HepG2 (cell line): ENCODE data around the gene TUBGCP3. TPM values are rescaled to one million over a fixed set of nuclear protein-coding genes. Genes with fewer than 3 reads are reported as not detected.

Experiments
- ARNT ChIP-seq: fragments of 450-650 bp; IDR thresholded peaks from 2 replicates; pipeline ENCODE4 v1.6.1; 2017
- CEBPG ChIP-seq: IDR thresholded peaks from 2 replicates; pipeline ENCODE4 v1.6.1; 2016
- DMAP1 ChIP-seq: IDR thresholded peaks from 2 replicates; pipeline ENCODE4 v1.6.1; 2016
- DNMT3B ChIP-seq: conservative IDR thresholded peaks from 2 replicates; pipeline ENCODE4 v1.6.1; 2016; ENCODE audit warnings: missing biosample characterization, control low read depth
- KMT2B ChIP-seq: IDR thresholded peaks from 2 replicates; pipeline ENCODE4 v1.6.1; 2016; ENCODE audit warnings: missing genetic modification reagents, missing compliant biosample characterization
- NFIB ChIP-seq: sonication (generic); formaldehyde crosslinking; IDR thresholded peaks from 2 replicates; pipeline ENCODE4 v1.9.0; 2021; ENCODE audit warnings: missing genetic modification reagents, mild to moderate bottlenecking, borderline replicate concordance
- ONECUT2 ChIP-seq: sonication (generic); formaldehyde crosslinking; IDR thresholded peaks from 2 replicates; pipeline ENCODE4 v1.4.0; 2020; ENCODE audit warnings: missing genetic modification reagents
- RFXAP ChIP-seq: sonication (generic); formaldehyde crosslinking; IDR thresholded peaks from 2 replicates; pipeline ENCODE4 v1.4.0; 2020; ENCODE audit warnings: missing genetic modification reagents, borderline replicate concordance
- ZBTB21 ChIP-seq: sonication (generic); formaldehyde crosslinking; IDR thresholded peaks from 2 replicates; pipeline ENCODE4 v1.4.0; 2020; ENCODE audit warnings: missing genetic modification reagents
- ZNF589 ChIP-seq: sonication (generic); formaldehyde crosslinking; conservative IDR thresholded peaks from 2 replicates; pipeline ENCODE4 v1.8.0; 2022; ENCODE audit warnings: mild to moderate bottlenecking, moderate library complexity, missing genetic modification reagents
- polyA plus RNA-seq, 8 experiments: library from polyadenylated mRNA; depleted of rRNA in 3 of 8; stranded (reverse) in 7 of 8; unstranded in 1 of 8; fragments of >200 nt; fragmentation: Illumina TruSeq in 4 of 8; extraction: Trizol in 4 of 8; gene quantifications; 2 replicates each; pipeline versions ENCODE4 v1.2.1 to v1.2.3, GENCODE V29; 2011 to 2016; ENCODE audit warnings: low read depth in 4 of 8, missing spikeins in 1 of 8, mixed read lengths in 1 of 8; ENCODE audit not compliant: insufficient read depth in 1 of 8
- total RNA-seq, 5 experiments: library from RNA; depleted of rRNA; stranded (reverse); fragments of >200 nt; fragmentation: Illumina TruSeq; extraction: Trizol; gene quantifications; 2 replicates each; pipeline ENCODE4 v1.2.3, GENCODE V29; 2016; ENCODE audit warnings: low read depth in 1 of 5
- TF ChIP-seq, protein P1 (sequence below): IDR thresholded peaks from 2 replicates; pipeline ENCODE4 v1.6.1; 2016; ENCODE audit warnings: missing compliant biosample characterization, missing genetic modification reagents, borderline replicate concordance
- TF ChIP-seq, protein P2 (sequence below): sonication (generic); formaldehyde crosslinking; IDR thresholded peaks from 2 replicates; pipeline ENCODE4 v1.8.0; 2022; ENCODE audit warnings: mild to moderate bottlenecking, missing genetic modification reagents
- TF ChIP-seq, protein P3 (sequence below): sonication (generic); formaldehyde crosslinking; IDR thresholded peaks from 2 replicates; pipeline ENCODE4 v1.4.0; 2020; ENCODE audit warnings: missing genetic modification reagents
- TF ChIP-seq, protein P4 (sequence below): sonication (generic); formaldehyde crosslinking; IDR thresholded peaks from 2 replicates; pipeline ENCODE4 v1.5.1; 2020; ENCODE audit warnings: mild to moderate bottlenecking, missing genetic modification reagents, moderate library complexity
- TF ChIP-seq, protein P5 (sequence below): sonication (generic); formaldehyde crosslinking; IDR thresholded peaks from 2 replicates; pipeline ENCODE4 v1.8.0; 2022; ENCODE audit warnings: mild to moderate bottlenecking, missing genetic modification reagents, moderate library complexity
- TF ChIP-seq, protein P6 (sequence below): sonication (generic); formaldehyde crosslinking; IDR thresholded peaks from 2 replicates; pipeline ENCODE4 v1.8.1; 2023; ENCODE audit warnings: mild to moderate bottlenecking, missing genetic modification reagents

TUBGCP3 gene
- total and polyA plus RNA-seq, 2 of the 13 experiments (the other 11 are each of a cell fraction or from before 2014, with no cell fraction given), result 12.6 to 15.5 TPM

DNA sequence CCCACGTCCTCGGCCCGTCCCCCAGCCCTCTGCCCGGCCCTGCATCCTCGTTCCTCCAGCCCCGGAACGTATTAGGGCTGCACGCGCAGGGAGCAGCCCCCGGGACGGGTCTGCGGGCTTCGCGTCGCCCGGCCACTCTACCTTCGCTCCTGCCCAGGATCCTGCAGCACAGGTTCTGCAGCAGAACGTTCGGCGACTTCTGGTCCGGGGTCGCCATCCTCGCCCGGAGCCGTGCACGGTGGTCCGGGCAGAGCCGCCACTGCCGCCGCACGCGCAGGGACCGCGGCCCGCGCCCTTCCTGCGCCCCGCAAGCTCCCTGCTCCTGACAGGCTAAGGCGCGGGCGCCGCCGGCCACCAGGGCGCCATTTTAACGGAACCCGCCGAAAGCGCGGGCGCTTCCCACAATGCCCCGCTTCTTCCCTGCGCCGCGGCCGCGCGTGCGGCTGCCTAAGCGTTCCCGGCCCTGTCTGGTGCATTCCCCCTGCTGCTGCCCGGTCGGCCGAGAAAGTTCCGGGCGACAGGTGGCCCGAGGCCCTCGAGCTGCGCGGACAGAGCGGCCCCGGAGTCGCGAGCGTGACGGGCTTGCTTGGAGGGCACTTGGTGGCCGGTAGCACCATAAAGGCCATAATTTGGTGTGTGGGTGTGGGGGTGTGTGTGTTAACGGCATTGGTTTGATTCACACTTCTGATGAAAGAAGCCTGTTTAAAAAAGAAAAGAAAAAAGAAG is at the start of gene TUBGCP3 (continued):
- TF ChIP-seq DMAP1 (peak; percentile 92), ARNT (no peak), KMT2B (CRISPR knock-in tag) (peak; percentile 93), NFIB (CRISPR knock-in tag) (no peak), CEBPG (CRISPR knock-in tag) (0 out of 2 replicates have a peak, but pooled peaks have one; percentile 24), ONECUT2 (CRISPR knock-in tag) (peak; percentile 61; the same call in 1 of the 2 replicates), ZBTB21 (CRISPR knock-in tag) (peak; percentile 50; the same call in 1 of the 2 replicates), ZNF589 (CRISPR knock-in tag) (peak; percentile 95), DNMT3B (CRISPR knock-in tag) (no peak; the same call in 1 of the 2 replicates), RFXAP (CRISPR knock-in tag) (peak; percentile 95)
- TF ChIP-seq, protein P1, sequence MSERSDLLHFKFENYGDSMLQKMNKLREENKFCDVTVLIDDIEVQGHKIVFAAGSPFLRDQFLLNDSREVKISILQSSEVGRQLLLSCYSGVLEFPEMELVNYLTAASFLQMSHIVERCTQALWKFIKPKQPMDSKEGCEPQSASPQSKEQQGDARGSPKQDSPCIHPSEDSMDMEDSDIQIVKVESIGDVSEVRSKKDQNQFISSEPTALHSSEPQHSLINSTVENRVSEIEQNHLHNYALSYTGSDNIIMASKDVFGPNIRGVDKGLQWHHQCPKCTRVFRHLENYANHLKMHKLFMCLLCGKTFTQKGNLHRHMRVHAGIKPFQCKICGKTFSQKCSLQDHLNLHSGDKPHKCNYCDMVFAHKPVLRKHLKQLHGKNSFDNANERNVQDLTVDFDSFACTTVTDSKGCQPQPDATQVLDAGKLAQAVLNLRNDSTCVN (CRISPR knock-in tag), result peak; percentile 75; the same call in 1 of the 2 replicates
- TF ChIP-seq, protein P2, sequence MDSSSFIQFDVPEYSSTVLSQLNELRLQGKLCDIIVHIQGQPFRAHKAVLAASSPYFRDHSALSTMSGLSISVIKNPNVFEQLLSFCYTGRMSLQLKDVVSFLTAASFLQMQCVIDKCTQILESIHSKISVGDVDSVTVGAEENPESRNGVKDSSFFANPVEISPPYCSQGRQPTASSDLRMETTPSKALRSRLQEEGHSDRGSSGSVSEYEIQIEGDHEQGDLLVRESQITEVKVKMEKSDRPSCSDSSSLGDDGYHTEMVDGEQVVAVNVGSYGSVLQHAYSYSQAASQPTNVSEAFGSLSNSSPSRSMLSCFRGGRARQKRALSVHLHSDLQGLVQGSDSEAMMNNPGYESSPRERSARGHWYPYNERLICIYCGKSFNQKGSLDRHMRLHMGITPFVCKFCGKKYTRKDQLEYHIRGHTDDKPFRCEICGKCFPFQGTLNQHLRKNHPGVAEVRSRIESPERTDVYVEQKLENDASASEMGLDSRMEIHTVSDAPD (CRISPR knock-in tag), result 0 out of 2 replicates have a peak, but pooled peaks have one; percentile 3
- TF ChIP-seq, protein P3, sequence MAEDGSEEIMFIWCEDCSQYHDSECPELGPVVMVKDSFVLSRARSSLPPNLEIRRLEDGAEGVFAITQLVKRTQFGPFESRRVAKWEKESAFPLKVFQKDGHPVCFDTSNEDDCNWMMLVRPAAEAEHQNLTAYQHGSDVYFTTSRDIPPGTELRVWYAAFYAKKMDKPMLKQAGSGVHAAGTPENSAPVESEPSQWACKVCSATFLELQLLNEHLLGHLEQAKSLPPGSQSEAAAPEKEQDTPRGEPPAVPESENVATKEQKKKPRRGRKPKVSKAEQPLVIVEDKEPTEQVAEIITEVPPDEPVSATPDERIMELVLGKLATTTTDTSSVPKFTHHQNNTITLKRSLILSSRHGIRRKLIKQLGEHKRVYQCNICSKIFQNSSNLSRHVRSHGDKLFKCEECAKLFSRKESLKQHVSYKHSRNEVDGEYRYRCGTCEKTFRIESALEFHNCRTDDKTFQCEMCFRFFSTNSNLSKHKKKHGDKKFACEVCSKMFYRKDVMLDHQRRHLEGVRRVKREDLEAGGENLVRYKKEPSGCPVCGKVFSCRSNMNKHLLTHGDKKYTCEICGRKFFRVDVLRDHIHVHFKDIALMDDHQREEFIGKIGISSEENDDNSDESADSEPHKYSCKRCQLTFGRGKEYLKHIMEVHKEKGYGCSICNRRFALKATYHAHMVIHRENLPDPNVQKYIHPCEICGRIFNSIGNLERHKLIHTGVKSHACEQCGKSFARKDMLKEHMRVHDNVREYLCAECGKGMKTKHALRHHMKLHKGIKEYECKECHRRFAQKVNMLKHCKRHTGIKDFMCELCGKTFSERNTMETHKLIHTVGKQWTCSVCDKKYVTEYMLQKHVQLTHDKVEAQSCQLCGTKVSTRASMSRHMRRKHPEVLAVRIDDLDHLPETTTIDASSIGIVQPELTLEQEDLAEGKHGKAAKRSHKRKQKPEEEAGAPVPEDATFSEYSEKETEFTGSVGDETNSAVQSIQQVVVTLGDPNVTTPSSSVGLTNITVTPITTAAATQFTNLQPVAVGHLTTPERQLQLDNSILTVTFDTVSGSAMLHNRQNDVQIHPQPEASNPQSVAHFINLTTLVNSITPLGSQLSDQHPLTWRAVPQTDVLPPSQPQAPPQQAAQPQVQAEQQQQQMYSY, result peak; percentile 68; the same call in 1 of the 2 replicates
- TF ChIP-seq, protein P4, sequence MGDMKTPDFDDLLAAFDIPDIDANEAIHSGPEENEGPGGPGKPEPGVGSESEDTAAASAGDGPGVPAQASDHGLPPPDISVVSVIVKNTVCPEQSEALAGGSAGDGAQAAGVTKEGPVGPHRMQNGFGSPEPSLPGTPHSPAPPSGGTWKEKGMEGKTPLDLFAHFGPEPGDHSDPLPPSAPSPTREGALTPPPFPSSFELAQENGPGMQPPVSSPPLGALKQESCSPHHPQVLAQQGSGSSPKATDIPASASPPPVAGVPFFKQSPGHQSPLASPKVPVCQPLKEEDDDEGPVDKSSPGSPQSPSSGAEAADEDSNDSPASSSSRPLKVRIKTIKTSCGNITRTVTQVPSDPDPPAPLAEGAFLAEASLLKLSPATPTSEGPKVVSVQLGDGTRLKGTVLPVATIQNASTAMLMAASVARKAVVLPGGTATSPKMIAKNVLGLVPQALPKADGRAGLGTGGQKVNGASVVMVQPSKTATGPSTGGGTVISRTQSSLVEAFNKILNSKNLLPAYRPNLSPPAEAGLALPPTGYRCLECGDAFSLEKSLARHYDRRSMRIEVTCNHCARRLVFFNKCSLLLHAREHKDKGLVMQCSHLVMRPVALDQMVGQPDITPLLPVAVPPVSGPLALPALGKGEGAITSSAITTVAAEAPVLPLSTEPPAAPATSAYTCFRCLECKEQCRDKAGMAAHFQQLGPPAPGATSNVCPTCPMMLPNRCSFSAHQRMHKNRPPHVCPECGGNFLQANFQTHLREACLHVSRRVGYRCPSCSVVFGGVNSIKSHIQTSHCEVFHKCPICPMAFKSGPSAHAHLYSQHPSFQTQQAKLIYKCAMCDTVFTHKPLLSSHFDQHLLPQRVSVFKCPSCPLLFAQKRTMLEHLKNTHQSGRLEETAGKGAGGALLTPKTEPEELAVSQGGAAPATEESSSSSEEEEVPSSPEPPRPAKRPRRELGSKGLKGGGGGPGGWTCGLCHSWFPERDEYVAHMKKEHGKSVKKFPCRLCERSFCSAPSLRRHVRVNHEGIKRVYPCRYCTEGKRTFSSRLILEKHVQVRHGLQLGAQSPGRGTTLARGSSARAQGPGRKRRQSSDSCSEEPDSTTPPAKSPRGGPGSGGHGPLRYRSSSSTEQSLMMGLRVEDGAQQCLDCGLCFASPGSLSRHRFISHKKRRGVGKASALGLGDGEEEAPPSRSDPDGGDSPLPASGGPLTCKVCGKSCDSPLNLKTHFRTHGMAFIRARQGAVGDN (CRISPR knock-in tag), result peak; percentile 100
- TF ChIP-seq, protein P5, sequence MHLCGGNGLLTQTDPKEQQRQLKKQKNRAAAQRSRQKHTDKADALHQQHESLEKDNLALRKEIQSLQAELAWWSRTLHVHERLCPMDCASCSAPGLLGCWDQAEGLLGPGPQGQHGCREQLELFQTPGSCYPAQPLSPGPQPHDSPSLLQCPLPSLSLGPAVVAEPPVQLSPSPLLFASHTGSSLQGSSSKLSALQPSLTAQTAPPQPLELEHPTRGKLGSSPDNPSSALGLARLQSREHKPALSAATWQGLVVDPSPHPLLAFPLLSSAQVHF (CRISPR knock-in tag), result peak; percentile 97
- TF ChIP-seq, protein P6, sequence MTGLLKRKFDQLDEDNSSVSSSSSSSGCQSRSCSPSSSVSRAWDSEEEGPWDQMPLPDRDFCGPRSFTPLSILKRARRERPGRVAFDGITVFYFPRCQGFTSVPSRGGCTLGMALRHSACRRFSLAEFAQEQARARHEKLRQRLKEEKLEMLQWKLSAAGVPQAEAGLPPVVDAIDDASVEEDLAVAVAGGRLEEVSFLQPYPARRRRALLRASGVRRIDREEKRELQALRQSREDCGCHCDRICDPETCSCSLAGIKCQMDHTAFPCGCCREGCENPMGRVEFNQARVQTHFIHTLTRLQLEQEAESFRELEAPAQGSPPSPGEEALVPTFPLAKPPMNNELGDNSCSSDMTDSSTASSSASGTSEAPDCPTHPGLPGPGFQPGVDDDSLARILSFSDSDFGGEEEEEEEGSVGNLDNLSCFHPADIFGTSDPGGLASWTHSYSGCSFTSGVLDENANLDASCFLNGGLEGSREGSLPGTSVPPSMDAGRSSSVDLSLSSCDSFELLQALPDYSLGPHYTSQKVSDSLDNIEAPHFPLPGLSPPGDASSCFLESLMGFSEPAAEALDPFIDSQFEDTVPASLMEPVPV (CRISPR knock-in tag), result peak; percentile 84; the same call in 1 of the 2 replicates
